ENCODE results near the gene MACROD1. TPM values are rescaled to one million over a fixed set of nuclear protein-coding genes. Genes with fewer than 3 reads are reported as not detected.

Gene MACROD1
- total and polyA plus RNA-seq, 9 of the 15 experiments (the other 6 are each of a cell fraction or from before 2014, with no cell fraction given) = 1.1 to 60.0 (median 26.4) TPM

- TF ChIP-seq CUX1 (CRISPR knock-in tag; IDR thresholded peaks at IDR 0.05) (no peak), MTA1 (IDR thresholded peaks at IDR 0.05; ENCODE audit: borderline replicate concordance) (no peak), ZNF740 (CRISPR knock-in tag; IDR thresholded peaks at IDR 0.05) (peak; percentile 91), ZNF740 (tag; IDR thresholded peaks at IDR 0.05) (peak in 1 of 2 experiments; percentile 82; a peak in 2 of 4 replicates), ZNF785 (CRISPR knock-in tag; IDR thresholded peaks at IDR 0.05) (no peak), POLR3G (IDR thresholded peaks at IDR 0.05; ENCODE audit: extremely low read depth, insufficient read length, insufficient replicate concordance) (no peak), MXD1 (CRISPR knock-in tag; IDR thresholded peaks at IDR 0.05; ENCODE audit: borderline replicate concordance, poor library complexity, severe bottlenecking) (no peak), E2F6 (IDR thresholded peaks at IDR 0.05; ENCODE audit: borderline replicate concordance in 1 of 2, extremely low read depth in 1 of 2, insufficient read depth in 1 of 2, insufficient read length in 1 of 2, low read depth in 1 of 2, low read length in 1 of 2, poor library complexity in 1 of 2, severe bottlenecking in 1 of 2) (no peak), ZNF584 (CRISPR knock-in tag; IDR thresholded peaks at IDR 0.05; ENCODE audit: low read depth) (no peak), ZEB2 (IDR thresholded peaks at IDR 0.05) (no peak), NFIC (IDR thresholded peaks at IDR 0.05) (peak; percentile 33; the same call in 1 of the 2 replicates), ATF7 (IDR thresholded peaks at IDR 0.05) (0 out of 2 replicates have a peak, but pooled peaks have one; percentile 9), ZBTB5 (IDR thresholded peaks at IDR 0.05) (no peak)
- TF ChIP-seq, protein P1, sequence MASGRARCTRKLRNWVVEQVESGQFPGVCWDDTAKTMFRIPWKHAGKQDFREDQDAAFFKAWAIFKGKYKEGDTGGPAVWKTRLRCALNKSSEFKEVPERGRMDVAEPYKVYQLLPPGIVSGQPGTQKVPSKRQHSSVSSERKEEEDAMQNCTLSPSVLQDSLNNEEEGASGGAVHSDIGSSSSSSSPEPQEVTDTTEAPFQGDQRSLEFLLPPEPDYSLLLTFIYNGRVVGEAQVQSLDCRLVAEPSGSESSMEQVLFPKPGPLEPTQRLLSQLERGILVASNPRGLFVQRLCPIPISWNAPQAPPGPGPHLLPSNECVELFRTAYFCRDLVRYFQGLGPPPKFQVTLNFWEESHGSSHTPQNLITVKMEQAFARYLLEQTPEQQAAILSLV (tag; IDR thresholded peaks at IDR 0.05) = no peak
Observed at GRCh38 chr11:64206457-64207255, 40.7 kb upstream of the MACROD1 start, which contains the start of gene FERMT3 (continued).
